Neural cell (in vitro differentiated cells): ENCODE measurements around the gene MAST4. TPM values are rescaled to one million over a fixed set of nuclear protein-coding genes. Genes with fewer than 3 reads are reported as not detected.

Source experiments
- H2AFZ ChIP-seq: fragments of 200-600, 300-800 bp; sonication (generic), shearing (Covaris generic); 2 replicates; pipeline ENCODE4 v1.6.0; 2014; ENCODE audit warnings: low read depth, mild to moderate bottlenecking, antibody characterized with exemption, low read length, moderate library complexity
- H3F3A ChIP-seq: fragments of 200-600 bp; shearing (Covaris generic); 2 replicates; pipeline ENCODE4 v1.6.1; 2016; ENCODE audit warnings: mild to moderate bottlenecking, moderate library complexity, mixed read lengths, antibody characterized with exemption, low read length; ENCODE audit not compliant: insufficient read depth, poor library complexity, severe bottlenecking
- H3K27ac ChIP-seq: fragments of 200-600, 300-800 bp; sonication (generic), shearing (Covaris generic); 2 replicates; pipeline ENCODE4 v1.5.1; 2014; ENCODE audit warnings: mild to moderate bottlenecking, low read length, moderate library complexity
- H3K27me3 ChIP-seq: fragments of 300-800, 200-600 bp; sonication (generic), shearing (Covaris generic); 2 replicates; pipeline ENCODE4 v1.6.0; 2014; ENCODE audit warnings: mild to moderate bottlenecking, low read depth, low read length, moderate library complexity; ENCODE audit not compliant: insufficient read depth
- H3K36me3 ChIP-seq: fragments of 300-800, 200-600 bp; sonication (generic), shearing (Covaris generic); 2 replicates; pipeline ENCODE4 v1.5.1; 2014; ENCODE audit warnings: mild to moderate bottlenecking, antibody characterized with exemption, low read length, moderate library complexity; ENCODE audit not compliant: insufficient read depth
- H3K4me2 ChIP-seq: fragments of 300-800, 200-600 bp; sonication (generic), shearing (Covaris generic); 2 replicates; pipeline ENCODE4 v1.6.0; 2014; ENCODE audit warnings: mild to moderate bottlenecking, low read length
- H3K4me3 ChIP-seq: fragments of 300-800, 200-600 bp; sonication (generic), shearing (Covaris generic); 2 replicates; pipeline ENCODE4 v1.5.1; 2014; ENCODE audit warnings: mild to moderate bottlenecking, low read length, moderate library complexity
- H3K79me2 ChIP-seq: fragments of 200-600 bp; shearing (Covaris generic); replicated peaks from 2 replicates; pipeline ENCODE4 v1.6.0; 2014; ENCODE audit warnings: mild to moderate bottlenecking, low read length, moderate library complexity; ENCODE audit not compliant: insufficient read depth
- H3K9ac ChIP-seq: fragments of 300-800, 200-600 bp; sonication (generic), shearing (Covaris generic); 2 replicates; pipeline ENCODE4 v1.6.1; 2016; ENCODE audit warnings: mild to moderate bottlenecking, low read length, mixed read lengths
- H3K9me2 ChIP-seq: fragments of 200-600 bp; shearing (Covaris generic); 2 replicates; pipeline ENCODE4 v1.6.1; 2016; ENCODE audit warnings: mild to moderate bottlenecking, low read length, mixed read lengths; ENCODE audit not compliant: insufficient read depth
- H3K9me3 ChIP-seq: fragments of 200-600, 300-800 bp; sonication (generic), shearing (Covaris generic); 2 replicates; pipeline ENCODE4 v1.6.1; 2016; ENCODE audit warnings: mild to moderate bottlenecking, mixed run types, low read length, moderate library complexity, mixed read lengths
- H4K20me1 ChIP-seq: fragments of 200-600 bp; shearing (Covaris generic); 2 replicates; pipeline ENCODE4 v1.6.1; 2016; ENCODE audit warnings: mild to moderate bottlenecking, mixed run types; ENCODE audit not compliant: insufficient read depth
- EP300 ChIP-seq: fragments of 450-650 bp; conservative IDR thresholded peaks from 2 replicates; pipeline ENCODE4 v1.6.1; 2014; ENCODE audit warnings: antibody characterized with exemption, mild to moderate bottlenecking, moderate library complexity; ENCODE audit not compliant: poor library complexity, severe bottlenecking
- EZH2 ChIP-seq: fragments of 200-600, 300-800 bp; shearing (Covaris generic), sonication (generic); IDR thresholded peaks from 2 replicates; pipeline ENCODE4 v1.6.1; 2014; ENCODE audit warnings: antibody characterized with exemption, low read length, borderline replicate concordance, mild to moderate bottlenecking; ENCODE audit not compliant: insufficient read depth, poor library complexity, severe bottlenecking
- POLR2AphosphoS5 ChIP-seq: IDR thresholded peaks from 2 replicates; pipeline ENCODE4 v1.6.1; 2012
- SMC3 ChIP-seq: fragments of 450-650 bp; conservative IDR thresholded peaks from 2 replicates; pipeline ENCODE4 v1.6.1; 2014; ENCODE audit warnings: antibody characterized with exemption, mild to moderate bottlenecking, moderate library complexity; ENCODE audit not compliant: poor library complexity
- TAF1 ChIP-seq: IDR thresholded peaks from 2 replicates; pipeline ENCODE4 v1.6.1; 2012; ENCODE audit warnings: low read depth
- polyA plus RNA-seq: library from polyadenylated mRNA; depleted of rRNA; stranded (reverse); fragments of >200 nt; gene quantifications from 2 replicates; pipeline ENCODE4 v1.2.3, GENCODE V29; 2014
- TF ChIP-seq, protein P1 (sequence below): IDR thresholded peaks from 2 replicates; pipeline ENCODE4 v1.6.1; 2012; ENCODE audit warnings: borderline replicate concordance
- TF ChIP-seq, protein P2 (sequence below): fragments of 450-650 bp; IDR thresholded peaks from 2 replicates; pipeline ENCODE4 v1.5.1; 2014; ENCODE audit warnings: antibody characterized with exemption, mild to moderate bottlenecking, moderate library complexity; ENCODE audit not compliant: poor library complexity, severe bottlenecking

MAST4 gene
- polyA plus RNA-seq, 1 donor from 2014 or later: 2.3 TPM

DNA sequence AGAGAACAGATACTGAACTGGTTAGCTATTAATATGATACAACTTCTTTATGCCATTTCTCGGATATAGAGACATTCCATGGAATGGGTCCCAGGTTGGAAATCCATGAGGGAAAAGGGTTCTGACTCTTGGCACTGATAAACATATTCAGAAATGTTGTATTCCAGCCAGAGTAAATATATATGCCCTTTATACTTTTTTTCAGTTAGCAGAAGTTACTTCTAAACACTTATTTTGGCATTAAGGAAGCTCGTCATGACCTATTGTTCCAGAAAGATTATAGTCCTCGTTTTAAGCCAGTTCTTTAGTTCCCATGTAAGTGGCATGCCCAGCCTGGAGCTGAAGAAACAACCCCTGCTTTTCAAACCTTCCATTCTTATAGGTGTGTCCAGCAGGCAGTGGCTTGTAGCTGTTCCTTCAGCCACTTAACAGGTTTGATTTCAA, 418.8 kb downstream of the MAST4 start:
- no peak overlapping the region for H3K27ac ChIP-seq
- no peak overlapping the region for H3K9ac ChIP-seq

DNA sequence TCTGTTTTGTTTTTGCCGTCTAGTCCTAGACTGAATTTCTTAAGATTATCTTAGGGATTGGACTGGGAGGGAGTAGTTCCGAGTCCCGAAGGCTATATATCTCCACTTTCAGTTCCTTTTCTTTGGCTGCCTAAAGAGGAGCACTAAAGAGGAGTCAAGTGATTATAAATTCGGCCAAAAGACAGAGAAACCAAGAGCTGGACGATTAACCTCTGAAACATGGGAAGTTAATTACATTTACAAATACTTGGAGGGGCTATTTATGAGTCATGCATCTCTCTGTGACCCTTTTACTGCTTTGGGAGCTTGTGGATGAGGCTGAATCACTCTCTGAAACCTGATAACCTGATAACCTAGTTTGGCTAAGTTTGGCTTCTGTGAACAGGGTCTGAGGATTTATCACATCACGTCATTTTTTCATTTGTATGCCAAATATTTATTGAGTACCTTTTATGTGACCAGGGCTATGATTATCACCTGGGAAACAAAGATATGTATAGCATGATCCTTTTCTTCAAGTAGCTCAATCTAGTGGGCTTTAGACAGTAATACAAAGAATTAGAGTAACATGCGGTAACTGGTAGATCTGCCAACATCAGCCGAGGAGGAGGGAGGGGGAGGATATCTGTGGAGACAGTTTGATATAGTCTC, 419.5 kb downstream of the MAST4 start:
- Histone ChIP-seq H3K79me2 (no peaks in the 10 kb centered on the region), H2AFZ (no peak overlapping the region), H3K4me2 (no peak overlapping the region), H3K4me3 (no peak overlapping the region), H4K20me1 (no peaks in the 10 kb centered on the region), H3K9me3 (no peaks in the 10 kb centered on the region), H3K9me2 (no peaks in the 10 kb centered on the region), H3K27ac (no peak overlapping the region), H3K27me3 (no peaks in the 10 kb centered on the region), H3K36me3 (no peaks in the 10 kb centered on the region), H3F3A (no peaks in the 10 kb centered on the region), H3K9ac (no peak overlapping the region)
- TF ChIP-seq SMC3: no peak
- no peak for TF ChIP-seq EP300

More for the DNA sequence above, 418.8 kb downstream of the MAST4 start:
- no peaks in the 10 kb centered on the region for H3K9me3 ChIP-seq
- H3K27me3 ChIP-seq: no peaks in the 10 kb centered on the region
- H3K79me2 ChIP-seq: no peaks in the 10 kb centered on the region
- no peaks in the 10 kb centered on the region for H3F3A ChIP-seq
- no peak overlapping the region for H3K4me2 ChIP-seq
- no peak overlapping the region for H3K4me3 ChIP-seq
- H3K9me2 ChIP-seq: no peaks in the 10 kb centered on the region
- H2AFZ ChIP-seq: no peak overlapping the region
- no peaks in the 10 kb centered on the region for H3K36me3 ChIP-seq
- TF ChIP-seq, protein P1, sequence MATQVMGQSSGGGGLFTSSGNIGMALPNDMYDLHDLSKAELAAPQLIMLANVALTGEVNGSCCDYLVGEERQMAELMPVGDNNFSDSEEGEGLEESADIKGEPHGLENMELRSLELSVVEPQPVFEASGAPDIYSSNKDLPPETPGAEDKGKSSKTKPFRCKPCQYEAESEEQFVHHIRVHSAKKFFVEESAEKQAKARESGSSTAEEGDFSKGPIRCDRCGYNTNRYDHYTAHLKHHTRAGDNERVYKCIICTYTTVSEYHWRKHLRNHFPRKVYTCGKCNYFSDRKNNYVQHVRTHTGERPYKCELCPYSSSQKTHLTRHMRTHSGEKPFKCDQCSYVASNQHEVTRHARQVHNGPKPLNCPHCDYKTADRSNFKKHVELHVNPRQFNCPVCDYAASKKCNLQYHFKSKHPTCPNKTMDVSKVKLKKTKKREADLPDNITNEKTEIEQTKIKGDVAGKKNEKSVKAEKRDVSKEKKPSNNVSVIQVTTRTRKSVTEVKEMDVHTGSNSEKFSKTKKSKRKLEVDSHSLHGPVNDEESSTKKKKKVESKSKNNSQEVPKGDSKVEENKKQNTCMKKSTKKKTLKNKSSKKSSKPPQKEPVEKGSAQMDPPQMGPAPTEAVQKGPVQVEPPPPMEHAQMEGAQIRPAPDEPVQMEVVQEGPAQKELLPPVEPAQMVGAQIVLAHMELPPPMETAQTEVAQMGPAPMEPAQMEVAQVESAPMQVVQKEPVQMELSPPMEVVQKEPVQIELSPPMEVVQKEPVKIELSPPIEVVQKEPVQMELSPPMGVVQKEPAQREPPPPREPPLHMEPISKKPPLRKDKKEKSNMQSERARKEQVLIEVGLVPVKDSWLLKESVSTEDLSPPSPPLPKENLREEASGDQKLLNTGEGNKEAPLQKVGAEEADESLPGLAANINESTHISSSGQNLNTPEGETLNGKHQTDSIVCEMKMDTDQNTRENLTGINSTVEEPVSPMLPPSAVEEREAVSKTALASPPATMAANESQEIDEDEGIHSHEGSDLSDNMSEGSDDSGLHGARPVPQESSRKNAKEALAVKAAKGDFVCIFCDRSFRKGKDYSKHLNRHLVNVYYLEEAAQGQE: no peak
- H4K20me1 ChIP-seq: no peaks in the 10 kb centered on the region

DNA sequence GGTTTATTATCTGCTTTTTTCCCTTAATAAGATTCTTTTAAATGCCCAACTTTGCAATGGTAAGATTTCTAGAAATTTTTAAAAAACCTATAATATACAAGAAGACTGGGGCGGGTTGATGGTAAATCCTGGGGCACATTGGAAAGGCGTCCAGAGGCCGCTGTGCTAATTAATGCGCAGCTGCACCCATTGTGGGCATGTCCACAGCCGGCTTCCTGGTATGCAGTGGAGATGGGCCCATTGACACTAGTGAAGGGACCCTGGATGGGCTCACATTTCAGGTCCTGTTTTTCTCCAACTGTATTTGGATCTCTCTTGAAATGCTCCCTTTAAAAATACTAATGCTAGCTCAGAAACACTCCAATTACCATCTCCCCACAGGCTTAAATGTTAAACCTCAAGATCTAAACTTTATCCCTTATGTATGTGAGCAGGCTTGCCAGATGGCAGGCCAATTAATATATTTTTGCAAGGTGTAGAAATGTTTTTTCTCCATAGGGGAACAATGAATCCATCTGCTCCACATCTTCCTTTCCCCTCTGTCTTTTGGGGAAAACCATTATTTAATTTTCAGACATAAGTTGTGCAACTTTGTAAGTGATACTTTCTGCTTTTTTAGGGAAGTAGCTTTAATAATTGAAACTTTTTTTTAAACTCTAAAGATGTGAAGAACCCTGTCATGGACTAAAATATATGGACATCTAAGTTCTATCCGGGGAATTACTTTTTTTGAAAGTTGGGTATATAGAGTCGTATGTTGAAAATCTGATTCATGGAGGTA, 423.1 kb downstream of the MAST4 start:
- H3K36me3 ChIP-seq: no peaks in the 10 kb centered on the region
- no peak overlapping the region for H2AFZ ChIP-seq
- no peaks in the 10 kb centered on the region for H3K27me3 ChIP-seq
- H3K9ac ChIP-seq: no peak overlapping the region
- no peaks in the 10 kb centered on the region for H3K79me2 ChIP-seq
- no peak overlapping the region for H3K4me3 ChIP-seq
- no peak overlapping the region for H3K27ac ChIP-seq
- no peaks in the 10 kb centered on the region for H4K20me1 ChIP-seq
- H3K4me2 ChIP-seq: no peak overlapping the region
- TF ChIP-seq, protein P2, sequence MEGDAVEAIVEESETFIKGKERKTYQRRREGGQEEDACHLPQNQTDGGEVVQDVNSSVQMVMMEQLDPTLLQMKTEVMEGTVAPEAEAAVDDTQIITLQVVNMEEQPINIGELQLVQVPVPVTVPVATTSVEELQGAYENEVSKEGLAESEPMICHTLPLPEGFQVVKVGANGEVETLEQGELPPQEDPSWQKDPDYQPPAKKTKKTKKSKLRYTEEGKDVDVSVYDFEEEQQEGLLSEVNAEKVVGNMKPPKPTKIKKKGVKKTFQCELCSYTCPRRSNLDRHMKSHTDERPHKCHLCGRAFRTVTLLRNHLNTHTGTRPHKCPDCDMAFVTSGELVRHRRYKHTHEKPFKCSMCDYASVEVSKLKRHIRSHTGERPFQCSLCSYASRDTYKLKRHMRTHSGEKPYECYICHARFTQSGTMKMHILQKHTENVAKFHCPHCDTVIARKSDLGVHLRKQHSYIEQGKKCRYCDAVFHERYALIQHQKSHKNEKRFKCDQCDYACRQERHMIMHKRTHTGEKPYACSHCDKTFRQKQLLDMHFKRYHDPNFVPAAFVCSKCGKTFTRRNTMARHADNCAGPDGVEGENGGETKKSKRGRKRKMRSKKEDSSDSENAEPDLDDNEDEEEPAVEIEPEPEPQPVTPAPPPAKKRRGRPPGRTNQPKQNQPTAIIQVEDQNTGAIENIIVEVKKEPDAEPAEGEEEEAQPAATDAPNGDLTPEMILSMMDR: no peak
- no peak for TF ChIP-seq EP300
- no peak for TF ChIP-seq POLR2AphosphoS5
- TF ChIP-seq, protein P1: no peak
- no peak for TF ChIP-seq EZH2
- no peak for TF ChIP-seq TAF1
- H3F3A ChIP-seq: no peaks in the 10 kb centered on the region
- no peaks in the 10 kb centered on the region for H3K9me2 ChIP-seq
- no peaks in the 10 kb centered on the region for H3K9me3 ChIP-seq
